ENCODE measurements around the gene FRMD4A.

Gene FRMD4A

GRCh38 chr10:14190702-14191101, 140.0 kb downstream of the FRMD4A start:
- no peak for TF ChIP-seq POLR2AphosphoS5 (IDR thresholded peaks at IDR 0.05; ENCODE audit: low read depth)
- no peak for TF ChIP-seq SPI1 (IDR thresholded peaks at IDR 0.05; ENCODE audit: borderline replicate concordance, low read depth)
- no peak for TF ChIP-seq CTCF (IDR thresholded peaks at IDR 0.05; ENCODE audit: insufficient read depth, low read length)
- no peak for TF ChIP-seq REST (IDR thresholded peaks at IDR 0.05; ENCODE audit: insufficient replicate concordance, low read depth)
- no peak for TF ChIP-seq GABPA (IDR thresholded peaks at IDR 0.05; ENCODE audit: low read depth)
- H3K27me3 ChIP-seq (ENCODE audit: insufficient read depth, poor library complexity, severe bottlenecking) = no peaks in the 10 kb centered on the region
- no peak for DNase-seq (ENCODE audit: low read depth in 1 of 2, low spot score in 1 of 2)
- no peak overlapping the region for H3K27ac ChIP-seq (replicated peaks)
- H3K4me3 ChIP-seq (replicated peaks; ENCODE audit: insufficient read depth, low read length) = no peak overlapping the region

- Histone ChIP-seq H3K27me3 (ENCODE audit: insufficient read depth, poor library complexity, severe bottlenecking) (no peaks in the 10 kb centered on the region), H3K27ac (replicated peaks) (no peak overlapping the region), H3K4me3 (replicated peaks; ENCODE audit: insufficient read depth, low read length) (no peak overlapping the region)
- DNase-seq (ENCODE audit: low read depth in 1 of 2, low spot score in 1 of 2) = no peak
- TF ChIP-seq CTCF (IDR thresholded peaks at IDR 0.05; ENCODE audit: insufficient read depth, low read length) (no peak), POLR2AphosphoS5 (IDR thresholded peaks at IDR 0.05; ENCODE audit: low read depth) (no peak), REST (IDR thresholded peaks at IDR 0.05; ENCODE audit: insufficient replicate concordance, low read depth) (no peak), GABPA (IDR thresholded peaks at IDR 0.05; ENCODE audit: low read depth) (no peak), SPI1 (IDR thresholded peaks at IDR 0.05; ENCODE audit: borderline replicate concordance, low read depth) (no peak)
Observed at GRCh38 chr10:14186245-14186644, 144.5 kb downstream of the FRMD4A start.

GRCh38 chr10:14185316-14186045, 145.2 kb downstream of the FRMD4A start:
- H3K4me3 ChIP-seq (replicated peaks; ENCODE audit: insufficient read depth, low read length) = no peak overlapping the region
- DNase-seq (ENCODE audit: low read depth in 1 of 2, low spot score in 1 of 2) = no peak
- TF ChIP-seq SPI1 (IDR thresholded peaks at IDR 0.05; ENCODE audit: borderline replicate concordance, low read depth) (no peak), GABPA (IDR thresholded peaks at IDR 0.05; ENCODE audit: low read depth) (no peak), POLR2AphosphoS5 (IDR thresholded peaks at IDR 0.05; ENCODE audit: low read depth) (no peak), CTCF (IDR thresholded peaks at IDR 0.05; ENCODE audit: insufficient read depth, low read length) (no peak), REST (IDR thresholded peaks at IDR 0.05; ENCODE audit: insufficient replicate concordance, low read depth) (no peak)
- no peaks in the 10 kb centered on the region for H3K27me3 ChIP-seq (ENCODE audit: insufficient read depth, poor library complexity, severe bottlenecking)
- H3K27ac ChIP-seq (replicated peaks) = no peak overlapping the region

Data from HL-60 (cell line).